IPS DF 6.9 (cell line): ENCODE data around the gene SHB.

ENCODE experiments used
- DNase-seq: peaks from one replicate; pipeline ENCODE4 v3.0.0-alpha.2; 2013; ENCODE audit warnings: low read depth, low spot score
- H3K27ac ChIP-seq: one replicate; pipeline ENCODE4 v1.5.1; 2013; ENCODE audit warnings: low read length, control low read depth
- H3K27me3 ChIP-seq: 2 replicates; pipeline ENCODE4 v1.6.1; 2013; ENCODE audit warnings: mild to moderate bottlenecking, low read length; ENCODE audit not compliant: control insufficient read depth, insufficient read depth
- H3K36me3 ChIP-seq: 2 replicates; pipeline ENCODE4 v1.6.1; 2013; ENCODE audit warnings: low read length; ENCODE audit not compliant: control insufficient read depth, insufficient read depth
- H3K4me1 ChIP-seq: 2 replicates; pipeline ENCODE4 v1.6.1; 2013; ENCODE audit warnings: low read length; ENCODE audit not compliant: control insufficient read depth, insufficient read depth
- H3K4me3 ChIP-seq: 2 replicates; pipeline ENCODE4 v1.5.1; 2013; ENCODE audit warnings: mild to moderate bottlenecking, low read length
- H3K9me3 ChIP-seq: 2 replicates; pipeline ENCODE4 v1.6.1; 2013; ENCODE audit warnings: low read length, inconsistent platforms; ENCODE audit not compliant: control insufficient read depth, insufficient read depth
- WGBS: extraction: QIAGEN DNeasy Blood & Tissue Kit; methylation state at CpG from one replicate; pipeline ENCODE4 v1.1.7; 2013; ENCODE audit warnings: mixed read lengths, missing lambda C conversion rate; ENCODE audit not compliant: insufficient read length, insufficient coverage; 5-methylcytosine and 5-hydroxymethylcytosine counted together

SHB gene

GRCh38 chr9:37908283-37908682 lies 160.7 kb downstream of the SHB start:
- H3K27me3 ChIP-seq, result no peaks in the 10 kb centered on the region
- H3K36me3 ChIP-seq, result no peaks in the 10 kb centered on the region
- no peak overlapping the region for H3K4me3 ChIP-seq
- no CpG with 5 or more reads among the region's 4 CpGs for WGBS
- H3K4me1 ChIP-seq, result peaks cover 3% of the 10 kb centered on the region; the same call in 1 of the 2 replicates
- DNase-seq, result no peak
- no peak overlapping the region for H3K27ac ChIP-seq
- no peaks in the 10 kb centered on the region for H3K9me3 ChIP-seq

DNA sequence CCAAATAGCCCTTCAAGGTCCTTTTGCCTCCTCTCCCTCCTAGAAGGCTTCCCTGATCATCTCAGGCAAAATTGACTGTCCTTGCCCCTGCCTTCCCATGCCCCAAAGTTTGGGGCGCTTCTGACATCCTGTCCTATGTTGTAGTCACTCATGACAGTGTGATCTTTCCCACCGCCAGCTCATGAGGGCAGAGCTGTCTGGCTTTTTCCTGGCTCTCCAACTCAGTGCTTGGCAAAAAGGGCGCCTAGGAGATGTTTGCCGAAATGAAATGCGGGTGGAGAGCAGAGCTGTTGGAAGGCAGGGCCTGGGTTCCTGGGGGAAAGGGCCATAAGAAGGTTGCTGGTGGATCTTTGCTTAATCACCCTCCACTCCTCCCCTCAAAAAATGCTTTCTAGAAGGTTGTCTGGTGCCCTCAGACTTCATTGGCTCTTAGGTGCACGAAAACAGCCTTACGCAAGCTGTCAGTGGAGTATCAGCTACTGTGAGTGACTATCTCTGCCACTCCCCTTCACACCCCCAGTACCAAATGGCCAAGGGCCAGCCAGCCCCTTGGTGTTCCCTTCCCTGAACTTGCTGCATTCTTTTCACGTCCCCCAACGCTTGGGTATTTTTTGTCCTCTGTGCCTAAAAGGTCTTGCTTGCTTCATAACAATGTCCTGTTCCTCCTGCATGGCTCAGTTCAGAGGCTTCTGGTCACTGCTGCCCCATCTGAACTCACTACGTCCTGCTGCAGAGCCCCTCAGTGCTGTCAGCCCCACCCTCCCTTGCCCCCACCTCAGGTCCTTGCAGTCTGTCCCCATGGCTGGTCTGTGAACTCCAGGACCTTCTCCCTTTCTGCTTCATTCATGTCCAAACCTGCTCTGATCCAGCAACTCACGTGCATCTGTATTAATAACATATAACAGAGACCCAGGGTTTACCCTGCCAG lies 162.5 kb downstream of the SHB start:
- H3K4me3 ChIP-seq, result no peak overlapping the region
- no peaks in the 10 kb centered on the region for H3K27me3 ChIP-seq
- WGBS, result no CpG with 5 or more reads among the region's 11 CpGs
- H3K36me3 ChIP-seq, result no peaks in the 10 kb centered on the region
- H3K9me3 ChIP-seq, result no peaks in the 10 kb centered on the region
- H3K4me1 ChIP-seq, result peaks cover 3% of the 10 kb centered on the region; the same call in 1 of the 2 replicates
- H3K27ac ChIP-seq, result no peak overlapping the region
- no peak for DNase-seq

DNA sequence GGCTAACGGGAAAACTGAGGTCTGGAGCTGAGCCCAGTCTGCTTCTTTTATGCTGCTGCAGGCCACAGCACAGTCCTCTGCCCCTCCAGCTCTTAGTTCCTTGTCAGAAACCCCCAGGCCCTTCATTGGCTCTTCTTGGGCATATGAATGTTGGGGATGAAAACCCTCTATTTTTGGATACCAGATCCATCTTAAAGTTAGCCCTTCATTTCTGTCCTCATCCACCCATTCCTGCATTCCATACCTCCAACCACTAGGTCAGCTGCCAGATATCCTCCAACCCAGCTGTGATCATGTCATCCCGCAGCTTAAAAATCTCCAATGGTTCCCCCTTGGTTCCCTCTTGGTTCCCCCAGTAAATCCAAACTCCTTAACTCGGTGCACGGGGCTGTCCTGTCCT lies 163.3 kb downstream of the SHB start:
- DNase-seq, result no peak
- no peak overlapping the region for H3K4me3 ChIP-seq
- H3K27me3 ChIP-seq, result no peaks in the 10 kb centered on the region
- no peak overlapping the region for H3K27ac ChIP-seq
- WGBS, result no CpG with 5 or more reads among the region's 4 CpGs
- H3K9me3 ChIP-seq, result no peaks in the 10 kb centered on the region
- peaks cover 3% of the 10 kb centered on the region; the same call in 1 of the 2 replicates for H3K4me1 ChIP-seq
- H3K36me3 ChIP-seq, result no peaks in the 10 kb centered on the region

DNA sequence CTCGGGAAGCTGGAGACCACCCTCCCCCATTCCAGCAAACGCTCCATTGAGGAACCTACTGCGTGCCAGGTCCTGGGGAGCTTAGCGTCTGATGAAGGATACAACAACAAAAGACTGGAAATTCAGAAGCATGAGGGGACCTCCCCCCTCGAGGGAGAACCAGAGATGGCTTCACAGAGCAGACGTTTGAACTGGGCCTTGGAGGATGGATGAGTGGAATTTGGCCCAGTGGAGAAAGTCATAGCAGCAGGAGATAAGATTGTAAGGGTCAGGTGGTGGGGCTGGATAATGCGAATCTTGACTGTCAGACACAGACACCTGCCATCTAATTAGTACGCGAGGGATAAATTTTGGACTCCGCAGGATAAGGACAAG lies 163.9 kb downstream of the SHB start:
- no peaks in the 10 kb centered on the region for H3K9me3 ChIP-seq
- DNase-seq, result no peak
- no peaks in the 10 kb centered on the region for H3K27me3 ChIP-seq
- peaks cover 3% of the 10 kb centered on the region; the same call in 1 of the 2 replicates for H3K4me1 ChIP-seq
- no peaks in the 10 kb centered on the region for H3K36me3 ChIP-seq
- no peak overlapping the region for H3K4me3 ChIP-seq
- no CpG with 5 or more reads among the region's 10 CpGs for WGBS
- no peak overlapping the region for H3K27ac ChIP-seq

DNA sequence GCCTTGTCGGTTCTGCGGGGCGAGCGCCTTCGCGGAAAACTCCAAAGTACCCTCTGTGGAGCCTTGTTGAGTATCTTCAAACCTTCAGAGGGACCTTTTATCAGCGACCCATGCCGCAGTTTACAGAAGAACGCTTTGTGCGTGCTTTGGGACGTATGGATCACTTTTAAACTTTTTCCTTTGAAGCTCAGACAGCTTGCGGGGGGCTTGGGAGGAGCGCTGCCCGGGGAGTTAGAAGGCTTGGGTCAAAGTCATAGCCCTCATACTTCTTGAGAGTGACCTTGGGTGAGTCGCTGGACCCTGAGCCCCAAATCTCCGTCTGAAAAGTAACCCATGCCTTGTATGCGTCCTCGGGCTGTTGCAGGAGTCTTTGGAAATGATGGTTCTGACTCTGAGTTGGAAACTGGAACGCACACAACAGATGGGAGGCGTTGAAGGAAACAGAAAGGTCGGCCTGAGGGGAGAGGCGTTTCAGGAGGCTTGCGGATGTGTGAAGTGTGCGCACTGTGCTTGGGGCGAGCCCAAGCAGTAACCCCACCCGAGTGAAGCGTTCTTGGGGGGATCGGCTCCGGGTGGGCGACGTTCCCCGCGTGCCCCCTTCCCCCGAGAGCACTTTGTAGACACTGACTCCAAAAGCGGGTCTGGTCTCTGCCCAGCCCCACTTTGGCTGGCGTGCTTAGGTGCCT lies 164.4 kb downstream of the SHB start:
- DNase-seq, result no peak
- no peaks in the 10 kb centered on the region for H3K27me3 ChIP-seq
- no peak overlapping the region for H3K27ac ChIP-seq
- H3K36me3 ChIP-seq, result no peaks in the 10 kb centered on the region
- peaks cover 3% of the 10 kb centered on the region; the same call in 1 of the 2 replicates for H3K4me1 ChIP-seq
- no peaks in the 10 kb centered on the region for H3K9me3 ChIP-seq
- WGBS, result no CpG with 5 or more reads among the region's 36 CpGs
- H3K4me3 ChIP-seq, result peak overlapping the region; percentile 78; the same call in 1 of the 2 replicates

DNA sequence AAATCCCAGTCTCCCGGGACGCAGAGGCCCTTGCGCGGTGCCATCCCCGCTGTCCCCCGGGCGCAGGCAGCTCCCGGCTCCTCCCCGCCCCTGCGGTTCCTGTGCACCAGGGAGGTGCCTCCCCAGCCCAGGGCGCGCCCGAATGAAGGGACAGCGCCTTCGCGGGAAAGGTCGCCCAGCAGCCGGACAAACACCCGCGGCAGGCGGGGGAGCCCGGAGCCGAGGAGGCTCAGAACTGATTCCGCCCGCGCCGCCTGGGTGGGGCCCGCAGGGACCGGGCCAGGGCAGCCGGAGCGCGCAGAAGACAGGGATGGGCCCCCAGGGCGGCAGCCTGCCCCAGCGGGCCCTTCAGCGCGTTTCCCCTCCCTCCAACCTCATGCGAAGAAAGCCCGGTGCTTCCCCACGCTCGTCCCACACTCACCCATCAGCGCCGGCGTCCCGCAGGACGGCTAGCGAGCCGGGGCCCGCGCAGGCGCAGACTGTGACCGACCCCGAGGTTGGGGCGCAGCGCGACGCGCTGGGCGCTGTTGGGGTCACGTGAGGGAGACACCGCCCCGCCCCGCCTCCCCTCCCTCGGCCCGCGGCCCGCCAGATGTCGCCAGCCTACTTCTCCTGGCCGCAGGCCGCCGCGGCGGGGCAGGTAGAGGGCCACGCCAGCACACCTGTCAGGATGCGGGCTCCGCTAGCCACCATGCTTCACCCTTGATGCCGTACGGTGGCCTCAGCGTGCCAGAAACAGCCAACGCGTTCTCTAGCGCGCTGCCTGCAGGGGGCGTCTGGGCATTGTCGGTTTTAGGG lies 165.2 kb downstream of the SHB start, which contains the start of gene SLC25A51:
Gene SLC25A51 (minus strand): TSS at position 481 of the 798 bp plus-strand sequence. CDS start 15,577 bp downstream, outside the sequence.
- no peaks in the 10 kb centered on the region for H3K27me3 ChIP-seq
- H3K4me3 ChIP-seq, result peak within 1 kb of the TSS; percentile 78
- peaks cover 3% of the 10 kb centered on the region; the same call in 1 of the 2 replicates for H3K4me1 ChIP-seq
- no CpG with 5 or more reads among the region's 84 CpGs for WGBS
- no peaks in the 10 kb centered on the region for H3K9me3 ChIP-seq
- no peak within 1 kb of the TSS for H3K27ac ChIP-seq
- peak; percentile 78 for DNase-seq
- H3K36me3 ChIP-seq, result no peaks in the 10 kb centered on the region; the same call in 1 of the 2 replicates

DNA sequence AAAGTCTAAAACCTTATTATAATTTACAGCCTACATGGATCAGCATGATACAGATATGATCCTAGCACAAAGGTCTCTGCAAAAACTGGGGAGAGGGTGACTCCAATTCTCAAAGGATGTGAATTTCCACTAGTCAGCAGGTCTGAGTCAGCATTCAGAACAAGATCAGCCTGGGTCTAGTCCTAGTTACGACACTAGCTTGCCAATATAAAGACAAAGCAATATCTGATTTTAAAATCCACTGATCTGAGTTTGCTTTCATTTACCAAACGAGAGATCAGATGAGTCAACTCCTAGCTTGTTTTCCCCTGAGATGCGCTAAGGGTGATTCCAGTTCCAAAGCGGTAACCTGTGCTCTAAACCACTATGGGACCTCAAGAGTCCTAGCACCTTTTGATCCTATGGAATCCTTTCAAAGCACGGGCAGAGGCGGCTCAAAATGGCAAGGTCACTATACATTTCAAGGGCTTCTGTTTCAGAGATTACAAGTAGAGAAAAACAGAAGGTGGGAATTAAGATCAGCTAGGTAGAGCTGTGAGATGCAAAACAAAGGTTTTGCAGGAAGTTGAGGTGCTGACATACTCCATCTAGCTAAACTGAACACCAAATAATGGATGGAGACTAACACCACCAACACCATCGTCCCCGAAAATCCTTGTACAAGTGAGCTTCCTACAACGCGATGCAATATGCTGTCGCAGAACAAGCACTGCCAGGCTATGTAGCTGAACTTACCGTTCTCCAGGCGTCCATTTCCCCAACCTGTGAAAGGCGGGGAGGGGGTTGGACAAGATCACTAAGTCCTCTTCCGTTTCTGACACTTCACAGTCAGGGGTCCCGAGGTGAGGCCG lies 166.0 kb downstream of the SHB start:
- peak overlapping the region; percentile 78 for H3K4me3 ChIP-seq
- no peaks in the 10 kb centered on the region for H3K9me3 ChIP-seq
- no CpG with 5 or more reads among the region's 17 CpGs for WGBS
- no peaks in the 10 kb centered on the region; the same call in 1 of the 2 replicates for H3K36me3 ChIP-seq
- H3K27me3 ChIP-seq, result no peaks in the 10 kb centered on the region
- H3K27ac ChIP-seq, result no peak overlapping the region
- peaks cover 3% of the 10 kb centered on the region; the same call in 1 of the 2 replicates for H3K4me1 ChIP-seq
- no peak for DNase-seq

DNA sequence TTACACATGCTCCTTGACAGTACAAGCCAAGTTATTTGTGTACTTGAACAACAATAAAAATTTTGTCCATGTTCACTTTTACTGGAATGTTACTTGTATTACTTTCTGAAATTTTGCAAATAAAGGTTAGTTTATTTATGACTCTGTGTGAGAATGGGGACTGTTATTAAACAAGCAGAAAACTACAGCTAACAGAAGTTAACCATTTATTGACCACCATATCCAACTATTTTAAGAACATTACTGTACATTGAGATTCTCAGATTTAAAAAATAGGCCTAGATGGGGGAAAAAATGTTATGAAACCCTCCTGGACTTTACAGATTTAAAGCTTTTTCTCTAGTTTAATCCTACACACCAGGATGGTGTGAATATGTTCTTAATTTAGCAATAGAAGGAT lies 166.9 kb downstream of the SHB start:
- H3K4me3 ChIP-seq, result no peak overlapping the region
- H3K36me3 ChIP-seq, result no peaks in the 10 kb centered on the region; the same call in 1 of the 2 replicates
- H3K27ac ChIP-seq, result no peak overlapping the region
- H3K27me3 ChIP-seq, result no peaks in the 10 kb centered on the region
- DNase-seq, result no peak
- no peaks in the 10 kb centered on the region for H3K9me3 ChIP-seq
- peaks cover 3% of the 10 kb centered on the region; the same call in 1 of the 2 replicates for H3K4me1 ChIP-seq

- Histone ChIP-seq H3K36me3 (peaks cover 4% of the 10 kb centered on the region; the same call in 1 of the 2 replicates), H3K27me3 (no peaks in the 10 kb centered on the region), H3K4me3 (no peak overlapping the region), H3K4me1 (no peaks in the 10 kb centered on the region), H3K27ac (no peak overlapping the region), H3K9me3 (no peaks in the 10 kb centered on the region)
- no peak for DNase-seq
- WGBS, result no CpG with 5 or more reads among the region's 2 CpGs
These were observed 170.0 kb downstream of the SHB start for GRCh38 chr9:37899041-37899440.
